Epithelial cell of prostate (primary cell): ENCODE data around the gene DMTF1.
"Not testable (repeated sequence)": the region's sequence is repeated elsewhere in the genome, so short reads cannot be mapped to it uniquely, and the experiment has no call there.

Experiments used
- DNase-seq: peaks from one replicate; pipeline ENCODE4 v3.0.0-alpha.2; 2011; ENCODE audit warnings: low read depth, low spot score
- H3K27ac ChIP-seq: fragments of 450-650 bp; 2 replicates; pipeline ENCODE4 v1.5.1; 2017; ENCODE audit warnings: mild to moderate bottlenecking

Gene DMTF1

GRCh38 chr7:87192784-87193487, 40.7 kb downstream of the DMTF1 start:
- DNase-seq, result no peak
- H3K27ac ChIP-seq, result no peak overlapping the region

GRCh38 chr7:87193912-87194311, 41.7 kb downstream of the DMTF1 start:
- no peak for DNase-seq
- no peak overlapping the region for H3K27ac ChIP-seq

- H3K27ac ChIP-seq, result no peak overlapping the region
- no peak for DNase-seq
Observed at GRCh38 chr7:87199241-87199640, 47.0 kb downstream of the DMTF1 start.

- H3K27ac ChIP-seq, result no peak overlapping the region
- no peak for DNase-seq
Observed at GRCh38 chr7:87199700-87200450, 47.6 kb downstream of the DMTF1 start.

GRCh38 chr7:87202208-87202607, 50.0 kb downstream of the DMTF1 start:
- no peak overlapping the region for H3K27ac ChIP-seq

GRCh38 chr7:87202705-87203104, 50.5 kb downstream of the DMTF1 start:
- no peak for DNase-seq
- no peak overlapping the region for H3K27ac ChIP-seq

More at GRCh38 chr7:87202208-87202607, 50.0 kb downstream of the DMTF1 start:
- DNase-seq, result no peak

- not testable (repeated sequence) for H3K27ac ChIP-seq
Observed at GRCh38 chr7:87203929-87204328, 51.7 kb downstream of the DMTF1 start.

GRCh38 chr7:87204933-87205332, 52.7 kb downstream of the DMTF1 start:
- no peak for DNase-seq
- H3K27ac ChIP-seq, result no peak overlapping the region

More at GRCh38 chr7:87203929-87204328, 51.7 kb downstream of the DMTF1 start:
- DNase-seq, result not testable (repeated sequence)

- not testable (repeated sequence) for DNase-seq, H3K27ac ChIP-seq
Observed at GRCh38 chr7:87205701-87206100, 53.4 kb downstream of the DMTF1 start.

GRCh38 chr7:87206361-87206760, 54.1 kb downstream of the DMTF1 start:
- no peak overlapping the region for H3K27ac ChIP-seq
- DNase-seq, result peak; percentile 14

GRCh38 chr7:87209295-87209924, 57.2 kb downstream of the DMTF1 start:
- no peak for DNase-seq
- H3K27ac ChIP-seq, result no peak overlapping the region

GRCh38 chr7:87210506-87210905, 58.3 kb downstream of the DMTF1 start:
- H3K27ac ChIP-seq, result no peak overlapping the region
- no peak for DNase-seq

GRCh38 chr7:87212498-87212897, 60.2 kb downstream of the DMTF1 start:
- H3K27ac ChIP-seq, result no peak overlapping the region
- DNase-seq, result no peak

GRCh38 chr7:87213252-87213651, 61.0 kb downstream of the DMTF1 start:
- no peak for DNase-seq
- no peak overlapping the region for H3K27ac ChIP-seq

- no peak for DNase-seq
- no peak overlapping the region for H3K27ac ChIP-seq
Observed at GRCh38 chr7:87213811-87214210, 61.6 kb downstream of the DMTF1 start.

- H3K27ac ChIP-seq, result no peak overlapping the region
- no peak for DNase-seq
Observed at GRCh38 chr7:87215046-87215445, 62.8 kb downstream of the DMTF1 start.

- no peak for DNase-seq
- no peak overlapping the region for H3K27ac ChIP-seq
Observed at GRCh38 chr7:87216701-87217508, 64.7 kb downstream of the DMTF1 start.

- no peak overlapping the region for H3K27ac ChIP-seq
Observed at GRCh38 chr7:87217983-87218653, 65.9 kb downstream of the DMTF1 start.

GRCh38 chr7:87218796-87219544, 66.7 kb downstream of the DMTF1 start:
- peak overlapping the region; percentile 41 for H3K27ac ChIP-seq
- no peak for DNase-seq

More at GRCh38 chr7:87217983-87218653, 65.9 kb downstream of the DMTF1 start:
- DNase-seq, result no peak
